K562 (cell line): ENCODE results near the gene HIPK1. TPM values are rescaled to one million over a fixed set of nuclear protein-coding genes. Genes with fewer than 3 reads are reported as not detected.
A peak's percentile ranks its signal among the peaks of the same experiment; 100 is the strongest.

Experiments used
- ARID1B ChIP-seq: fragments of 450-650 bp; IDR thresholded peaks from 2 replicates; pipeline ENCODE4 v1.6.1; 2016; ENCODE audit warnings: antibody characterized with exemption, mild to moderate bottlenecking, inconsistent platforms
- CBFA2T2 ChIP-seq: fragments of 450-650 bp; conservative IDR thresholded peaks from 2 replicates; pipeline ENCODE4 v1.6.1; 2017; ENCODE audit warnings: mild to moderate bottlenecking
- CREB5 ChIP-seq: fragments of 250-450 bp; sonication (Bioruptor Pico); IDR thresholded peaks from 2 replicates; pipeline ENCODE4 v1.5.0; 2020; ENCODE audit warnings: mild to moderate bottlenecking
- E2F6 ChIP-seq, 2 experiments: IDR thresholded peaks; 2 replicates each; pipeline ENCODE4 v1.6.1; 2011; ENCODE audit warnings: borderline replicate concordance in 1 of 2, control low read depth in 1 of 2, low read depth in 1 of 2, low read length in 1 of 2, mild to moderate bottlenecking in 1 of 2, mixed read lengths in 1 of 2, moderate library complexity in 1 of 2; ENCODE audit not compliant: insufficient read depth in 1 of 2, insufficient read length in 1 of 2, poor library complexity in 1 of 2, severe bottlenecking in 1 of 2; ENCODE audit errors: extremely low read depth in 1 of 2
- HMGN3 ChIP-seq: IDR thresholded peaks from 2 replicates; pipeline ENCODE4 v1.6.1; 2011; ENCODE audit warnings: borderline replicate concordance, low read depth, mild to moderate bottlenecking, mixed read lengths, low read length; ENCODE audit not compliant: insufficient read length; ENCODE audit errors: extremely low read depth
- IRF9 ChIP-seq: fragments of 450-650 bp; IDR thresholded peaks from 2 replicates; pipeline ENCODE4 v1.6.1; 2016; ENCODE audit warnings: missing biosample characterization, missing genetic modification characterization
- MGA ChIP-seq: fragments of 450-650 bp; IDR thresholded peaks from 2 replicates; pipeline ENCODE4 v1.6.1; 2016; ENCODE audit warnings: mild to moderate bottlenecking, moderate library complexity
- MXI1 ChIP-seq: IDR thresholded peaks from 2 replicates; pipeline ENCODE4 v1.6.1; 2011; ENCODE audit warnings: low read depth, mild to moderate bottlenecking, improper control_type of control experiment, low read length
- POLR3G ChIP-seq: IDR thresholded peaks from 2 replicates; pipeline ENCODE4 v1.6.1; 2011; ENCODE audit not compliant: insufficient read length, insufficient replicate concordance; ENCODE audit errors: extremely low read depth
- RBBP5 ChIP-seq: fragments of 200-600 bp; sonication (generic); IDR thresholded peaks from 2 replicates; pipeline ENCODE4 v1.6.1; 2012; ENCODE audit warnings: borderline replicate concordance, mild to moderate bottlenecking, low read length, control low read depth, inconsistent platforms; ENCODE audit not compliant: insufficient read depth, poor library complexity, severe bottlenecking
- polyA plus RNA-seq, 8 experiments: library from polyadenylated mRNA; depleted of rRNA in 4 of 8; stranded (reverse) in 5 of 8; unstranded in 3 of 8; fragments of >200 nt; fragmentation: Nextera tagmentation in 2 of 8; fragmentation: Illumina TruSeq in 1 of 8; extraction: Ambion mirVana in 2 of 8; extraction: Trizol in 1 of 8; gene quantifications; 2 replicates each; pipeline versions ENCODE4 v1.2.1 to v1.2.3, GENCODE V29; 2011 to 2014; ENCODE audit warnings: inconsistent platforms in 1 of 8, missing spikeins in 1 of 8
- total RNA-seq, 7 experiments: library from RNA; depleted of rRNA in 6 of 7; stranded (reverse); fragments of >200 nt in 6 of 7; fragmentation: Illumina TruSeq in 2 of 7; extraction: Trizol in 2 of 7; gene quantifications; 2 replicates each; pipeline versions ENCODE4 v1.2.1 to v1.2.3, GENCODE V29; 2011 to 2021; ENCODE audit warnings: low replicate concordance in 1 of 7

HIPK1 gene
- total and polyA plus RNA-seq, 9 of the 15 experiments (the other 6 are each of a cell fraction or from before 2014, with no cell fraction given) = 10.0 to 57.9 (median 29.6) TPM

- TF ChIP-seq IRF9 (tag) (peak; percentile 38; the same call in 1 of the 2 replicates), CREB5 (no peak), MGA (peak; percentile 73; the same call in 1 of the 2 replicates), MXI1 (peak; percentile 76; the same call in 1 of the 2 replicates), ARID1B (peak; percentile 100), HMGN3 (peak; percentile 62), RBBP5 (peak; percentile 22), POLR3G (no peak), CBFA2T2 (peak; percentile 99), E2F6 (IDR thresholded peaks at IDR 0.05; ENCODE audit: borderline replicate concordance in 1 of 2, extremely low read depth in 1 of 2, insufficient read depth in 1 of 2, insufficient read length in 1 of 2, low read depth in 1 of 2, low read length in 1 of 2, poor library complexity in 1 of 2, severe bottlenecking in 1 of 2) (peak; percentile 39 to 75)
These were observed 15.0 kb upstream of the HIPK1 start (continued) for GRCh38 chr1:113913887-113914664.
